Measurements from ENCODE around the gene CLMN. TPM values are rescaled to one million over a fixed set of nuclear protein-coding genes. Genes with fewer than 3 reads are reported as not detected.

CLMN gene
- total and polyA plus RNA-seq, 7 experiments from 2014 or later, result 0.43 to 6.8 (median 0.70) TPM

GRCh38 chr14:95228240-95228639, 91.5 kb downstream of the CLMN start:
- CTCF ChIA-PET, result no interaction called here
- Histone ChIP-seq H3K4me1 (ENCODE audit: control insufficient read depth in 2 of 2, insufficient read depth in 2 of 2, low read length in 2 of 2) (no peaks in the 10 kb centered on the region), H3K9me3 (ENCODE audit: control insufficient read depth in 2 of 3, low read length in 3 of 3) (no peaks in the 10 kb centered on the region), H3K4me3 (ENCODE audit: low read length) (no peak overlapping the region), H3K27me3 (ENCODE audit: control insufficient read depth in 2 of 2, insufficient read depth in 2 of 2, low read length in 2 of 2) (no peaks in the 10 kb centered on the region), H3K27ac (ENCODE audit: low read depth, low read length) (no peak overlapping the region), H3K36me3 (ENCODE audit: control insufficient read depth in 2 of 3, insufficient read depth in 3 of 3, low read length in 3 of 3) (no peaks in the 10 kb centered on the region)
- intact Hi-C loops (cut with micrococcal nuclease), result no loop called here
- Mint-ChIP-seq H3K4me3 (no peak overlapping the region), H3K4me1 (peaks cover 0 to 5% (median 0%) of the 10 kb centered on the region in 7 donors), H3K27me3 (peaks cover 0 to 8% (median 0%) of the 10 kb centered on the region in 5 donors), H3K36me3 (no peaks in the 10 kb centered on the region), H3K27ac (no peak overlapping the region), H3K9me3 (no peaks in the 10 kb centered on the region)
- ATAC-seq, result no peak
- DNase-seq, result no peak
- POLR2A ChIA-PET, result no interaction called here

GRCh38 chr14:95227279-95227860, 92.3 kb downstream of the CLMN start:
- DNase-seq (no peak), ATAC-seq (no peak)
- intact Hi-C loops (cut with micrococcal nuclease), result no loop called here
- Histone ChIP-seq H3K27me3 (ENCODE audit: control insufficient read depth in 2 of 2, insufficient read depth in 2 of 2, low read length in 2 of 2) (no peaks in the 10 kb centered on the region), H3K9me3 (ENCODE audit: control insufficient read depth in 2 of 3, low read length in 3 of 3) (no peaks in the 10 kb centered on the region), H3K36me3 (ENCODE audit: control insufficient read depth in 2 of 3, insufficient read depth in 3 of 3, low read length in 3 of 3) (no peaks in the 10 kb centered on the region), H3K4me3 (ENCODE audit: low read length) (no peak overlapping the region), H3K4me1 (ENCODE audit: control insufficient read depth in 2 of 2, insufficient read depth in 2 of 2, low read length in 2 of 2) (no peaks in the 10 kb centered on the region), H3K27ac (ENCODE audit: low read depth, low read length) (no peak overlapping the region)
- H3K27ac Mint-ChIP-seq, result no peak overlapping the region
- ChIA-PET POLR2A (no interaction called here), CTCF (interaction anchor here (0.5 kb wide), 1 partner anchor 33 kb away, joined by 4 read pairs; no protein-coding TSS in a partner anchor)
- H3K27me3 Mint-ChIP-seq, result peaks cover 0 to 7% (median 0%) of the 10 kb centered on the region in 5 donors
- no peaks in the 10 kb centered on the region for H3K36me3 Mint-ChIP-seq
- H3K4me1 Mint-ChIP-seq, result peaks cover 0 to 5% (median 0%) of the 10 kb centered on the region in 7 donors
- H3K9me3 Mint-ChIP-seq, result no peaks in the 10 kb centered on the region
- no peak overlapping the region for H3K4me3 Mint-ChIP-seq

DNA sequence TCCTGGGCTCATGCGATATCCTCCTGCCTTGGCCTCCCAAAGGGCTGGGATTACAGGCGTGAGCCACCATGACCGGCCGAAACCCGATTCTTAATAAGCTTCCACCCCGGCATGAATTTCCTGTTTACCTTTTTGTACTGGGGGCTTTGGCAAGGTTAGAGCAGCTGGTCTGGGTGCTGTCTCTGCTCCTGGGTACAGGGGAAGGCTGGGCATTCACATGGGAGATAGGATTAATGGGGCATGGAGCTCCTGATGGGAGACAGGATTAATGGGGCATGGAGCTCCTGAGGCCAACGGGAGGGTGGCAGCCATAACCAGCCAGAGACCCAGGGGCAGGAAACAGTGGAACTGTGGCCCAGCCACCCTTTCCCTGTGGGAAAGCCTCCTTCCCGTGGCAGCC, 92.9 kb downstream of the CLMN start:
- Histone ChIP-seq H3K27ac (ENCODE audit: low read depth, low read length) (no peak overlapping the region), H3K36me3 (ENCODE audit: control insufficient read depth in 2 of 3, insufficient read depth in 3 of 3, low read length in 3 of 3) (no peaks in the 10 kb centered on the region), H3K4me3 (ENCODE audit: low read length) (no peak overlapping the region), H3K27me3 (ENCODE audit: control insufficient read depth in 2 of 2, insufficient read depth in 2 of 2, low read length in 2 of 2) (no peaks in the 10 kb centered on the region), H3K9me3 (ENCODE audit: control insufficient read depth in 2 of 3, low read length in 3 of 3) (no peaks in the 10 kb centered on the region), H3K4me1 (ENCODE audit: control insufficient read depth in 2 of 2, insufficient read depth in 2 of 2, low read length in 2 of 2) (no peaks in the 10 kb centered on the region)
- peaks cover 0 to 7% (median 0%) of the 10 kb centered on the region in 5 donors for H3K27me3 Mint-ChIP-seq
- H3K36me3 Mint-ChIP-seq, result no peaks in the 10 kb centered on the region
- no peak overlapping the region for H3K4me3 Mint-ChIP-seq
- ATAC-seq (no peak), DNase-seq (no peak)
- peaks cover 0 to 1% (median 0%) of the 10 kb centered on the region in 11 donors for H3K9me3 Mint-ChIP-seq
- ChIA-PET CTCF (interaction anchor here (0.5 kb wide), 1 partner anchor 34 kb away, joined by 4 read pairs; no protein-coding TSS in a partner anchor), POLR2A (no interaction called here)
- no peak overlapping the region for H3K27ac Mint-ChIP-seq
- intact Hi-C loops (cut with micrococcal nuclease), result no loop called here
- H3K4me1 Mint-ChIP-seq, result peaks cover 0 to 5% (median 0%) of the 10 kb centered on the region in 7 donors

DNA sequence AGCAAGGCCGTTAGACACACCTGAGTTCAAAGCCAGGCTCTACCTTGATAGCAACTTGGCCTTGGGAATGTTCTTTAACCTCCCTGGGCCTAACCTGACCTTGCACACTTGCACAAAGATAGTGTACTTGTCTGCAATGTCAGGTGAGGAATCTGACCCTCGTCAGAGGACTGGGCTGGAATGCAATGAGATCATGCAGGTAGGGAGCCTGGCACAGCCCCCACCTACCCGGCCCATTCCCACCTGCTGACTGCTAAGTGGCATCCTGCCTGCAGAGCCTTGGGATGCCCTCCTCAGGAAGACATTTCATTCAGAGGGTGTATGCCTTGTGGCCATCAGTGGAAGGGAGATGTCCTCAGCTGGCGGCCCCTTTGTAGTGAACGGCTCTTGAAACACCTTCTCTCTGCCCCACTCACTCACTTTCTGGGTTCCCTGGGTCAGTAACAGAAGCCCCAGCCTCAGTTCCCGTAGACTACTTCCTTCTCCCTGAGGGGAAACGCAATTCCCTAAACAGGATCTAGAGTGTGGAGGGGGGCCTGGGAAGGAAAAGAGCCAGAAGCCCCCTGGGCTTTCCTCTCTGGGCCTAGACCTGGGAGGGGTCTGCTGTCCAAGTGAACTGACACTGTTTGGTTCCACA, 94.3 kb downstream of the CLMN start:
- Mint-ChIP-seq H3K9me3 (peaks cover 0 to 1% (median 0%) of the 10 kb centered on the region in 11 donors), H3K4me1 (peaks cover 0 to 3% (median 0%) of the 10 kb centered on the region in 7 donors), H3K36me3 (no peaks in the 10 kb centered on the region), H3K4me3 (no peak overlapping the region), H3K27me3 (peaks cover 0 to 7% (median 0%) of the 10 kb centered on the region in 5 donors), H3K27ac (no peak overlapping the region)
- H3K4me3 ChIP-seq (ENCODE audit: low read length), result no peak overlapping the region
- no peaks in the 10 kb centered on the region for H3K9me3 ChIP-seq (ENCODE audit: control insufficient read depth in 2 of 3, low read length in 3 of 3)
- CTCF ChIA-PET, result no interaction called here
- POLR2A ChIA-PET, result no interaction called here
- intact Hi-C loops (cut with micrococcal nuclease), result no loop called here
- H3K27me3 ChIP-seq (ENCODE audit: control insufficient read depth in 2 of 2, insufficient read depth in 2 of 2, low read length in 2 of 2), result no peaks in the 10 kb centered on the region
- no peak for DNase-seq
- no peak overlapping the region for H3K27ac ChIP-seq (ENCODE audit: low read depth, low read length)
- no peaks in the 10 kb centered on the region for H3K4me1 ChIP-seq (ENCODE audit: control insufficient read depth in 2 of 2, insufficient read depth in 2 of 2, low read length in 2 of 2)
- no peaks in the 10 kb centered on the region for H3K36me3 ChIP-seq (ENCODE audit: control insufficient read depth in 2 of 3, insufficient read depth in 3 of 3, low read length in 3 of 3)
- no peak for ATAC-seq

- ChIA-PET CTCF (no interaction called here), POLR2A (no interaction called here)
- H3K27ac Mint-ChIP-seq, result no peak overlapping the region
- H3K9me3 Mint-ChIP-seq, result peaks cover 0 to 1% (median 0%) of the 10 kb centered on the region in 11 donors
- Histone ChIP-seq H3K9me3 (ENCODE audit: control insufficient read depth in 2 of 3, low read length in 3 of 3) (no peaks in the 10 kb centered on the region), H3K4me3 (ENCODE audit: low read length) (no peak overlapping the region), H3K27me3 (ENCODE audit: control insufficient read depth in 2 of 2, insufficient read depth in 2 of 2, low read length in 2 of 2) (no peaks in the 10 kb centered on the region), H3K36me3 (ENCODE audit: control insufficient read depth in 2 of 3, insufficient read depth in 3 of 3, low read length in 3 of 3) (no peaks in the 10 kb centered on the region), H3K27ac (ENCODE audit: low read depth, low read length) (no peak overlapping the region), H3K4me1 (ENCODE audit: control insufficient read depth in 2 of 2, insufficient read depth in 2 of 2, low read length in 2 of 2) (no peaks in the 10 kb centered on the region)
- no peak for ATAC-seq
- peaks cover 0 to 3% (median 0%) of the 10 kb centered on the region in 5 donors for H3K27me3 Mint-ChIP-seq
- no peak for DNase-seq
- intact Hi-C loops (cut with micrococcal nuclease), result no loop called here
- H3K4me1 Mint-ChIP-seq, result no peaks in the 10 kb centered on the region
- H3K4me3 Mint-ChIP-seq, result no peak overlapping the region
- H3K36me3 Mint-ChIP-seq, result no peaks in the 10 kb centered on the region
Observed at GRCh38 chr14:95222870-95223398, 96.8 kb downstream of the CLMN start.

DNA sequence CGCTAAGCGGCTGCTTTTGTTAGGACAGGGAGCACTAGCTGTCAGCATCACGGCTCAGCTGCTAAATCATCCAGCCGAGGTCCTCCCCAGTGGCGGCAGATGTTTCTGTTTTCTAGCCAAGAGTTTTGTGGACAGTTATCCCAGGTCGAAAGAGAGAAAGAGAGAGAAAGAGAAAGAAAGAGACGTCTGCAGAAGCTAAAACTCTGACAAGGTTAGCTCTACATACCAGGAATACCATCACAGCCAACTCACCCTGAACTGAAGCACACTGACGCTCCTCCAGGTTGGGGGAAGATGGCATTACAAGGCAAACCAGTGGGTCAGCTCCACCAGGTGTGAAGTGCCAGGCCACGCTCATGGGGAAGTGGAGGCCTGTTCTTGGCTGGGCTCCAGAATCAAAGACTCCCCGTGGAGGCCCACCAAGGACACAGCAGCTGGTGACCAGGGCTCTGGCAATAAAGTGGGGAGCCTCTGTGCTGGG, 97.5 kb downstream of the CLMN start:
- H3K27ac ChIP-seq (ENCODE audit: low read depth, low read length), result no peak overlapping the region
- H3K4me1 ChIP-seq (ENCODE audit: control insufficient read depth in 2 of 2, insufficient read depth in 2 of 2, low read length in 2 of 2), result no peaks in the 10 kb centered on the region
- Mint-ChIP-seq H3K4me1 (no peaks in the 10 kb centered on the region), H3K27me3 (peaks cover 0 to 3% (median 0%) of the 10 kb centered on the region in 5 donors), H3K4me3 (no peak overlapping the region), H3K27ac (no peak overlapping the region), H3K36me3 (no peaks in the 10 kb centered on the region), H3K9me3 (peaks cover 0 to 1% (median 0%) of the 10 kb centered on the region in 11 donors)
- H3K9me3 ChIP-seq (ENCODE audit: control insufficient read depth in 2 of 3, low read length in 3 of 3), result no peaks in the 10 kb centered on the region
- ChIA-PET POLR2A (no interaction called here), CTCF (no interaction called here)
- no peak overlapping the region for H3K4me3 ChIP-seq (ENCODE audit: low read length)
- ATAC-seq (no peak), DNase-seq (no peak)
- intact Hi-C loops (cut with micrococcal nuclease), result no loop called here
- no peaks in the 10 kb centered on the region for H3K27me3 ChIP-seq (ENCODE audit: control insufficient read depth in 2 of 2, insufficient read depth in 2 of 2, low read length in 2 of 2)
- no peaks in the 10 kb centered on the region for H3K36me3 ChIP-seq (ENCODE audit: control insufficient read depth in 2 of 3, insufficient read depth in 3 of 3, low read length in 3 of 3)
